Uterine smooth muscle cell (primary cell): Measurements from ENCODE around the gene VDR. TPM values are rescaled to one million over a fixed set of nuclear protein-coding genes. Genes with fewer than 3 reads are reported as not detected.

Experiments
- total RNA-seq: library from RNA; depleted of rRNA; stranded (reverse); fragments of >200 nt; gene quantifications from 2 replicates; pipeline ENCODE4 v1.2.3, GENCODE V29; 2014

VDR gene
- total RNA-seq: 2.7 and 9.2 TPM in 2 replicates

GRCh38 chr12:47904713-47905709, at the start of gene VDR:
VDR (minus strand) TSS chr12:47904994; CDS start chr12:47879113, 25,881 bp downstream.

GRCh38 chr12:47819896-47820630, 84.7 kb downstream of the VDR start, which contains the start of gene HDAC7:
HDAC7 (minus strand) TSS chr12:47819903; CDS start chr12:47819785, 118 bp downstream.

Other genes with a start within 250 kb of the VDR start
- gene RPAP3, start 199.0 kb downstream of the VDR start, total RNA-seq: 18.4 and 29.4 TPM in 2 replicates
- gene ENDOU, start 179.5 kb downstream of the VDR start, total RNA-seq: under 0.01 and 0.11 TPM in 2 replicates
- gene RAPGEF3, start 146.1 kb downstream of the VDR start, total RNA-seq: 5.3 and 6.1 TPM in 2 replicates
- gene SLC48A1, start 131.8 kb downstream of the VDR start, total RNA-seq: 7.0 and 15.5 TPM in 2 replicates
- 24.5 and 35.1 TPM in 2 replicates for gene HDAC7, start 85.1 kb downstream of the VDR start, total RNA-seq
- gene TMEM106C, start 58.6 kb upstream of the VDR start, total RNA-seq: 120 and 175 TPM in 2 replicates
- not detected in 2 replicates for gene COL2A1, start 99.5 kb upstream of the VDR start, total RNA-seq
- 15.2 and 17.2 TPM in 2 replicates for gene SENP1, start 201.1 kb upstream of the VDR start, total RNA-seq
- 101 and 108 TPM in 2 replicates for gene PFKM, start 214.4 kb upstream of the VDR start, total RNA-seq